H1 (cell line): Measurements from ENCODE around the gene MTURN. TPM values are rescaled to one million over a fixed set of nuclear protein-coding genes. Genes with fewer than 3 reads are reported as not detected.

ENCODE experiments used
- JUND ChIP-seq: IDR thresholded peaks from 2 replicates; pipeline ENCODE4 v1.6.1; 2011; ENCODE audit warnings: mild to moderate bottlenecking, improper control_type of control experiment, low read length
- KDM1A ChIP-seq: fragments of 200-600, 300-600 bp; sonication (generic); IDR thresholded peaks from 2 replicates; pipeline ENCODE4 v1.7.1; 2016; ENCODE audit warnings: mild to moderate bottlenecking, low read length, borderline replicate concordance
- RBBP5 ChIP-seq: IDR thresholded peaks from 2 replicates; pipeline ENCODE4 v1.7.1; 2012; ENCODE audit warnings: low read depth, mild to moderate bottlenecking, inconsistent platforms, low read length, moderate library complexity, borderline replicate concordance
- RNF2 ChIP-seq: fragments of 200-900, 300-1000 bp; sonication (generic); IDR thresholded peaks from 2 replicates; pipeline ENCODE4 v1.7.1; 2016; ENCODE audit warnings: borderline replicate concordance, low read depth, mild to moderate bottlenecking, antibody characterized with exemption, low read length; ENCODE audit not compliant: poor library complexity, severe bottlenecking; ENCODE audit errors: missing control alignments
- SP1 ChIP-seq: IDR thresholded peaks from 2 replicates; pipeline ENCODE4 v1.6.1; 2011; ENCODE audit warnings: low read depth, low read length
- TAF1 ChIP-seq: IDR thresholded peaks from 2 replicates; pipeline ENCODE4 v1.6.1; 2011; ENCODE audit warnings: mild to moderate bottlenecking, low read depth, low read length
- polyA plus RNA-seq, 7 experiments: library from polyadenylated mRNA; depleted of rRNA in 3 of 7; stranded (reverse) in 5 of 7; unstranded in 2 of 7; fragments of >200 nt in 5 of 7; fragments of 200-250 nt in 2 of 7; gene quantifications; 1 replicate in 5 of 7; 2 replicates in 1 of 7; 4 replicates in 1 of 7; pipeline versions ENCODE4 v1.2.1 to v1.2.3, GENCODE V29; 2011 to 2013; ENCODE audit warnings: missing spikeins in 2 of 7, mixed read lengths in 2 of 7
- total RNA-seq: library from RNA; stranded (reverse); fragmentation: NEBNext Ultra II Directional; extraction: Animal tissue kit (Norgen Biotek cat#: 25700); gene quantifications from 2 replicates; pipeline ENCODE4 v1.2.1, GENCODE V29; 2021
- TF ChIP-seq, protein P1 (sequence below): IDR thresholded peaks from 2 replicates; pipeline ENCODE4 v1.6.1; 2012; ENCODE audit warnings: inconsistent platforms

The MTURN gene
- total and polyA plus RNA-seq, 2 of the 8 experiments (the other 6 are each of a cell fraction or from before 2014, with no cell fraction given): 2.6 to 5.8 TPM

DNA sequence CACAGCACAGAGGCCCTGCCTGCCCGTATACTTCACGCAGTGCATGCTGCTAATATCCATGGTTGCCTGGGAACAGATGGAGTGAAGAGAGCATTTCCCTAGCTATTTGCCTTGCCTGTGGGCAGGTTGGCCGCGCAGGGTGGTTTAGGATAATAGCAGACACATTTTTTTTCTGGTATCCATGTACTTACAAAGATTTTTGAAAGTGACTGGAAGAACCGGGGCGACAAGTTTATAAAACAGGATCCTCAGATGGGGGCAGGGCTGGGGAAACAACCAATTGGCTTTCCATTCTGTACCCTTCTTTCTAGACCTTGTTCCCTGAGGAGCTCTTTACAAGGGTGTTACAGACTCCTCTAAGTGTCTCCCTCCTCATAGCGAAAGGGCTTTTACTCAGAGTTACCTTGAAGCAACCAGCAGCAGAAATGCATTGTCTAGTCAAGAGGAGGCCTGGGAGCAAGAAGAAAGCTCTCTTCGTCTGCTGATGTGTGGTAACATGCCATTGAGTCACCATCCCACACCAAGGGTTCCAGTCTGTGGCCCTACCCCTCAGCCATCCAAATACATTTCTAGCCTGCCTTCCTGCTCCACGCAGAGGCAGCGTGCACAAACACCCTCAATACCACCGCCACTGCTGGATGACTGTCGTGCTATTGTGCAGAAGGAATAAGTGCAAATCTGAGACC lies 31.5 kb downstream of the MTURN start (continued):
- TF ChIP-seq RNF2 (no peak), RBBP5 (no peak), KDM1A (no peak), TAF1 (no peak), JUND (no peak), SP1 (no peak)
- TF ChIP-seq, protein P1, sequence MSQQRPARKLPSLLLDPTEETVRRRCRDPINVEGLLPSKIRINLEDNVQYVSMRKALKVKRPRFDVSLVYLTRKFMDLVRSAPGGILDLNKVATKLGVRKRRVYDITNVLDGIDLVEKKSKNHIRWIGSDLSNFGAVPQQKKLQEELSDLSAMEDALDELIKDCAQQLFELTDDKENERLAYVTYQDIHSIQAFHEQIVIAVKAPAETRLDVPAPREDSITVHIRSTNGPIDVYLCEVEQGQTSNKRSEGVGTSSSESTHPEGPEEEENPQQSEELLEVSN: no peak
